K562 (cell line): ENCODE measurements around the gene CDK4. TPM values are rescaled to one million over a fixed set of nuclear protein-coding genes. Genes with fewer than 3 reads are reported as not detected.

ENCODE experiments used
- ARID1B ChIP-seq: fragments of 450-650 bp; IDR thresholded peaks from 2 replicates; pipeline ENCODE4 v1.6.1; 2016; ENCODE audit warnings: antibody characterized with exemption, mild to moderate bottlenecking, inconsistent platforms
- CBFB ChIP-seq: sonication (generic); formaldehyde crosslinking; IDR thresholded peaks from 2 replicates; pipeline ENCODE4 v1.4.0; 2020; ENCODE audit warnings: mild to moderate bottlenecking, missing genetic modification reagents
- CEBPG ChIP-seq, 3 experiments: fragments of 200-800 bp in 1 of 3; sonication (Bioruptor generic) in 1 of 3; sonication (generic) in 1 of 3; formaldehyde crosslinking in 1 of 3; IDR thresholded peaks in 2 of 3; conservative IDR thresholded peaks in 1 of 3; 2 replicates each; pipeline versions ENCODE4 v1.6.1 to v1.8.0; 2016 to 2022; ENCODE audit warnings: missing compliant biosample characterization in 2 of 3, missing genetic modification characterization in 2 of 3, mild to moderate bottlenecking in 1 of 3, missing genetic modification reagents in 1 of 3
- DDX20 ChIP-seq: fragments of 450-650 bp; IDR thresholded peaks from 2 replicates; pipeline ENCODE4 v1.6.1; 2016; ENCODE audit warnings: missing genetic modification characterization, low read depth, mild to moderate bottlenecking, missing compliant biosample characterization, moderate library complexity
- FIP1L1 ChIP-seq: fragments of 200-400 bp; formaldehyde crosslinking; IDR thresholded peaks from 2 replicates; pipeline ENCODE4 v1.6.1; 2018; ENCODE audit warnings: mild to moderate bottlenecking, low read depth, low read length; ENCODE audit not compliant: poor library complexity, severe bottlenecking
- MECOM ChIP-seq: fragments of 250-450 bp; sonication (Bioruptor Pico); IDR thresholded peaks from 2 replicates; pipeline ENCODE4 v1.8.0; 2022; ENCODE audit warnings: inconsistent platforms
- MTA2 ChIP-seq: fragments of 450-650 bp; IDR thresholded peaks from 2 replicates; pipeline ENCODE4 v1.6.1; 2016; ENCODE audit warnings: low read depth
- PHB2 ChIP-seq: fragments of 450-650 bp; IDR thresholded peaks from 2 replicates; pipeline ENCODE4 v1.6.1; 2017; ENCODE audit warnings: low read depth
- RAD21 ChIP-seq, 2 experiments: fragments of 250-450 bp in 1 of 2; fragments of 450-650 bp in 1 of 2; sonication (Bioruptor Pico) in 1 of 2; formaldehyde crosslinking in 1 of 2; IDR thresholded peaks in 1 of 2; conservative IDR thresholded peaks in 1 of 2; 2 replicates each; pipeline versions ENCODE4 v1.4.0 to v1.8.0; 2020 to 2022; ENCODE audit warnings: mild to moderate bottlenecking in 2 of 2, moderate library complexity in 1 of 2
- SAP30 ChIP-seq: fragments of 200-600 bp; sonication (generic); IDR thresholded peaks from 2 replicates; pipeline ENCODE4 v1.6.1; 2012; ENCODE audit warnings: borderline replicate concordance, low read depth, mild to moderate bottlenecking, moderate library complexity, low read length, control low read depth, inconsistent platforms; ENCODE audit not compliant: insufficient read depth, poor library complexity, severe bottlenecking
- SMAD2 ChIP-seq: fragments of 150-350 bp; IDR thresholded peaks from 2 replicates; pipeline ENCODE4 v1.6.1; 2014; ENCODE audit warnings: low read depth, mild to moderate bottlenecking, low read length
- SNAPC5 ChIP-seq: fragments of 250-450 bp; sonication (Bioruptor Pico); IDR thresholded peaks from 2 replicates; pipeline ENCODE4 v1.8.0; 2021; ENCODE audit warnings: moderate library complexity, mild to moderate bottlenecking, inconsistent platforms
- SPI1 ChIP-seq: IDR thresholded peaks from 2 replicates; pipeline ENCODE4 v1.6.1; 2011; ENCODE audit warnings: low read depth, low read length, control low read depth, borderline replicate concordance
- ZBTB17 ChIP-seq: fragments of 450-650 bp; formaldehyde crosslinking; IDR thresholded peaks from 2 replicates; pipeline ENCODE4 v1.4.0; 2020; ENCODE audit warnings: mild to moderate bottlenecking
- ZKSCAN8 ChIP-seq: fragments of 200-800 bp; sonication (Bioruptor generic); IDR thresholded peaks from 2 replicates; pipeline ENCODE4 v1.6.1; 2016; ENCODE audit warnings: missing genetic modification characterization, missing compliant biosample characterization
- ZNF277 ChIP-seq: fragments of 250-450 bp; sonication (Bioruptor Pico); IDR thresholded peaks from 2 replicates; pipeline ENCODE4 v1.8.0; 2022; ENCODE audit warnings: inconsistent platforms, mild to moderate bottlenecking, moderate library complexity, borderline replicate concordance
- ZNF76 ChIP-seq: fragments of 250-450 bp; sonication (Bioruptor Pico); IDR thresholded peaks from 2 replicates; pipeline ENCODE4 v1.4.0; 2020; ENCODE audit warnings: mild to moderate bottlenecking, moderate library complexity, borderline replicate concordance
- ZNF785 ChIP-seq: fragments of 250-450 bp; sonication (Bioruptor Pico); IDR thresholded peaks from 2 replicates; pipeline ENCODE4 v1.4.0; 2020; ENCODE audit warnings: mild to moderate bottlenecking
- polyA plus RNA-seq, 8 experiments: library from polyadenylated mRNA; depleted of rRNA in 4 of 8; stranded (reverse) in 5 of 8; unstranded in 3 of 8; fragments of >200 nt; fragmentation: Nextera tagmentation in 2 of 8; fragmentation: Illumina TruSeq in 1 of 8; extraction: Ambion mirVana in 2 of 8; extraction: Trizol in 1 of 8; gene quantifications; 2 replicates each; pipeline versions ENCODE4 v1.2.1 to v1.2.3, GENCODE V29; 2011 to 2014; ENCODE audit warnings: inconsistent platforms in 1 of 8, missing spikeins in 1 of 8
- total RNA-seq, 7 experiments: library from RNA; depleted of rRNA in 6 of 7; stranded (reverse); fragments of >200 nt in 6 of 7; fragmentation: Illumina TruSeq in 2 of 7; extraction: Trizol in 2 of 7; gene quantifications; 2 replicates each; pipeline versions ENCODE4 v1.2.1 to v1.2.3, GENCODE V29; 2011 to 2021; ENCODE audit warnings: low replicate concordance in 1 of 7
- TF ChIP-seq, protein P1 (sequence below): fragments of 250-450 bp; sonication (Bioruptor Pico); IDR thresholded peaks from 2 replicates; pipeline ENCODE4 v1.5.1; 2021; ENCODE audit warnings: mild to moderate bottlenecking
- TF ChIP-seq, protein P2 (sequence below), 2 experiments: fragments of 200-800 bp in 1 of 2; sonication (Bioruptor generic) in 1 of 2; sonication (generic) in 1 of 2; formaldehyde crosslinking in 1 of 2; IDR thresholded peaks in 1 of 2; conservative IDR thresholded peaks in 1 of 2; 2 replicates each; pipeline versions ENCODE4 v1.5.0 to v1.6.1; 2016 to 2020; ENCODE audit warnings: missing compliant biosample characterization in 1 of 2, missing genetic modification characterization in 1 of 2, missing genetic modification reagents in 1 of 2
- TF ChIP-seq, protein P3 (sequence below): fragments of 250-450 bp; sonication (Bioruptor Pico); IDR thresholded peaks from 2 replicates; pipeline ENCODE4 v1.8.0; 2021; ENCODE audit warnings: moderate library complexity, mild to moderate bottlenecking, inconsistent platforms

CDK4 gene
- total and polyA plus RNA-seq, 9 of the 15 experiments (the other 6 are each of a cell fraction or from before 2014, with no cell fraction given): 37.8 to 436 (median 238) TPM

- no peak for TF ChIP-seq RAD21 (CRISPR knock-in tag; conservative IDR thresholded peaks at IDR 0.05 in 1 of 2, IDR thresholded peaks at IDR 0.05 in 1 of 2)
- TF ChIP-seq, protein P1, sequence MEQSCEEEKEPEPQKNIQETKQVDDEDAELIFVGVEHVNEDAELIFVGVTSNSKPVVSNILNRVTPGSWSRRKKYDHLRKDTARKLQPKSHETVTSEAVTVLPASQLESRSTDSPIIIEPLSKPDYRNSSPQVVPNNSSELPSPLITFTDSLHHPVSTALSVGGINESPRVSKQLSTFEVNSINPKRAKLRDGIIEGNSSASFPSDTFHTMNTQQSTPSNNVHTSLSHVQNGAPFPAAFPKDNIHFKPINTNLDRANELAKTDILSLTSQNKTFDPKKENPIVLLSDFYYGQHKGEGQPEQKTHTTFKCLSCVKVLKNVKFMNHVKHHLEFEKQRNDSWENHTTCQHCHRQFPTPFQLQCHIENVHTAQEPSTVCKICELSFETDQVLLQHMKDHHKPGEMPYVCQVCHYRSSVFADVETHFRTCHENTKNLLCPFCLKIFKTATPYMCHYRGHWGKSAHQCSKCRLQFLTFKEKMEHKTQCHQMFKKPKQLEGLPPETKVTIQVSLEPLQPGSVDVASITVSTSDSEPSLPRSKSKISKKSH (CRISPR knock-in tag): no peak
- TF ChIP-seq PHB2: no peak
- TF ChIP-seq, protein P2, sequence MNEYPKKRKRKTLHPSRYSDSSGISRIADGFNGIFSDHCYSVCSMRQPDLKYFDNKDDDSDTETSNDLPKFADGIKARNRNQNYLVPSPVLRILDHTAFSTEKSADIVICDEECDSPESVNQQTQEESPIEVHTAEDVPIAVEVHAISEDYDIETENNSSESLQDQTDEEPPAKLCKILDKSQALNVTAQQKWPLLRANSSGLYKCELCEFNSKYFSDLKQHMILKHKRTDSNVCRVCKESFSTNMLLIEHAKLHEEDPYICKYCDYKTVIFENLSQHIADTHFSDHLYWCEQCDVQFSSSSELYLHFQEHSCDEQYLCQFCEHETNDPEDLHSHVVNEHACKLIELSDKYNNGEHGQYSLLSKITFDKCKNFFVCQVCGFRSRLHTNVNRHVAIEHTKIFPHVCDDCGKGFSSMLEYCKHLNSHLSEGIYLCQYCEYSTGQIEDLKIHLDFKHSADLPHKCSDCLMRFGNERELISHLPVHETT (CRISPR knock-in tag; conservative IDR thresholded peaks at IDR 0.05 in 1 of 2, IDR thresholded peaks at IDR 0.05 in 1 of 2): no peak; a peak in 1 of 4 replicates
- peak; percentile 59 for TF ChIP-seq ARID1B
- TF ChIP-seq SMAD2: no peak
- TF ChIP-seq SAP30: peak; percentile 100
- TF ChIP-seq CBFB: no peak
- TF ChIP-seq SPI1: no peak
- TF ChIP-seq ZNF76 (CRISPR knock-in tag): no peak
- no peak for TF ChIP-seq ZKSCAN8 (CRISPR knock-in tag)
- no peak for TF ChIP-seq ZNF785 (CRISPR knock-in tag)
- TF ChIP-seq CEBPG (CRISPR knock-in tag; IDR thresholded peaks at IDR 0.05): no peak; the same call in 1 of the 2 replicates
- no peak for TF ChIP-seq CEBPG (tag; conservative IDR thresholded peaks at IDR 0.05 in 1 of 2, IDR thresholded peaks at IDR 0.05 in 1 of 2)
- TF ChIP-seq FIP1L1: peak; percentile 79
- TF ChIP-seq, protein P3, sequence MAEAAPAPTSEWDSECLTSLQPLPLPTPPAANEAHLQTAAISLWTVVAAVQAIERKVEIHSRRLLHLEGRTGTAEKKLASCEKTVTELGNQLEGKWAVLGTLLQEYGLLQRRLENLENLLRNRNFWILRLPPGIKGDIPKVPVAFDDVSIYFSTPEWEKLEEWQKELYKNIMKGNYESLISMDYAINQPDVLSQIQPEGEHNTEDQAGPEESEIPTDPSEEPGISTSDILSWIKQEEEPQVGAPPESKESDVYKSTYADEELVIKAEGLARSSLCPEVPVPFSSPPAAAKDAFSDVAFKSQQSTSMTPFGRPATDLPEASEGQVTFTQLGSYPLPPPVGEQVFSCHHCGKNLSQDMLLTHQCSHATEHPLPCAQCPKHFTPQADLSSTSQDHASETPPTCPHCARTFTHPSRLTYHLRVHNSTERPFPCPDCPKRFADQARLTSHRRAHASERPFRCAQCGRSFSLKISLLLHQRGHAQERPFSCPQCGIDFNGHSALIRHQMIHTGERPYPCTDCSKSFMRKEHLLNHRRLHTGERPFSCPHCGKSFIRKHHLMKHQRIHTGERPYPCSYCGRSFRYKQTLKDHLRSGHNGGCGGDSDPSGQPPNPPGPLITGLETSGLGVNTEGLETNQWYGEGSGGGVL (CRISPR knock-in tag): no peak
- no peak for TF ChIP-seq SNAPC5
- TF ChIP-seq MECOM (CRISPR knock-in tag): no peak
- TF ChIP-seq DDX20 (tag): no peak
- TF ChIP-seq ZNF277 (CRISPR knock-in tag): no peak
- 0 out of 2 replicates have a peak, but pooled peaks have one; percentile 44 for TF ChIP-seq ZBTB17 (CRISPR knock-in tag)
- no peak for TF ChIP-seq MTA2
These were observed 19.8 kb upstream of the CDK4 start, which contains the start of gene METTL1 (continued) for GRCh38 chr12:57771873-57772428.
